Measurements from ENCODE around the gene GNB1L.

GRCh38 chr22:19828035-19828401 is 26.7 kb downstream of the GNB1L start:
- TF ChIP-seq SNAI2 (CRISPR knock-in tag; IDR thresholded peaks at IDR 0.05) (no peak), RARB (CRISPR knock-in tag; IDR thresholded peaks at IDR 0.05) (no peak), ZC3H10 (CRISPR knock-in tag; IDR thresholded peaks at IDR 0.05) (no peak), TOX (CRISPR knock-in tag; IDR thresholded peaks at IDR 0.05; ENCODE audit: borderline replicate concordance) (no peak), PATZ1 (CRISPR knock-in tag; IDR thresholded peaks at IDR 0.05; ENCODE audit: borderline replicate concordance) (no peak), ISL1 (CRISPR knock-in tag; IDR thresholded peaks at IDR 0.05) (no peak)
- TF ChIP-seq, protein P1, sequence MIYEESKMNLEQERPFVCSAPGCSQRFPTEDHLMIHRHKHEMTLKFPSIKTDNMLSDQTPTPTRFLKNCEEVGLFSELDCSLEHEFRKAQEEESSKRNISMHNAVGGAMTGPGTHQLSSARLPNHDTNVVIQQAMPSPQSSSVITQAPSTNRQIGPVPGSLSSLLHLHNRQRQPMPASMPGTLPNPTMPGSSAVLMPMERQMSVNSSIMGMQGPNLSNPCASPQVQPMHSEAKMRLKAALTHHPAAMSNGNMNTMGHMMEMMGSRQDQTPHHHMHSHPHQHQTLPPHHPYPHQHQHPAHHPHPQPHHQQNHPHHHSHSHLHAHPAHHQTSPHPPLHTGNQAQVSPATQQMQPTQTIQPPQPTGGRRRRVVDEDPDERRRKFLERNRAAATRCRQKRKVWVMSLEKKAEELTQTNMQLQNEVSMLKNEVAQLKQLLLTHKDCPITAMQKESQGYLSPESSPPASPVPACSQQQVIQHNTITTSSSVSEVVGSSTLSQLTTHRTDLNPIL (CRISPR knock-in tag; IDR thresholded peaks at IDR 0.05; ENCODE audit: low read depth): no peak

Data from SK-N-SH treated with all-trans-retinoic acid at 6 μM for 48 hours (cell line).